ENCODE measurements around the gene ADGRD1. TPM values are rescaled to one million over a fixed set of nuclear protein-coding genes. Genes with fewer than 3 reads are reported as not detected.

The ADGRD1 gene
- total RNA-seq, 2 experiments from 2014 or later, result 0.38 TPM; not detected in 1

DNA sequence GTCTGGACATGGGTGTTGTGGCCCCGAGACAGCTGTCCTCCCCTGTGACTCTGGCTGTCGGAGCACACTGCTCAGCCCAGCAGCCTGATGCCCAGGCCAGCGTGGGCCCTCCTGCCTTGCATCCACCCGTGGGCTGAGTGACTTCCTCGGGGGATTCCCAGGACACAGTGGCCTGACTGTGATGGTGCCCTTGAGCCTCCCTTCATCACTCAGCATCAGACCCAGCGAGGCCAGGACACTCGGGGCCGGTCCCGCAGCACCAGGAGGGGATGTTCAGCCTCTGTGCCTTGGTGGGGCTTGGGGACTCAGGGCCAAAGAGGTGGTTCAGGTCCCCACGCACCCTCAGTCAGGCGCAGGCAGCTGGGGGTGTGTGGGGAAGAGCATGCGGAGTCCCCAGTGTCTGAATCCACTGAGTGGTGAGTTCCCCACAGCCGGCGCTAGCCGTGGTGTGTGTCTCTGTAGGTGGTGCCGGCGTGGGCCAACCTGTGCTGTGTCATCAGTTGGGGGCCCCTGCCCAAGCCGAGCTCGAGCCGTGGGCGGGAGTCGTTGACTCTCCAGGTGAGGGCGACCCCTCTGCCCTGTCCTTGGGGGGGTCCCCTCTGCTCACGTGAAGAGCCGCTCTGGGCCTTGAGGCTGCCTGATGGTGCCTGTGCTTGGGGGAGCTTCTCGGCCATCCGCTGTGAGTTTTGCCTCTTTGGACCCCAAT, 185.8 kb downstream of the ADGRD1 start:
- H3K27me3 Mint-ChIP-seq, result no peaks in the 10 kb centered on the region
- peaks cover 3% of the 10 kb centered on the region for H3K4me1 Mint-ChIP-seq
- no peak for DNase-seq
- no peaks in the 10 kb centered on the region for H3K9me3 Mint-ChIP-seq
- no peak overlapping the region for H3K4me3 Mint-ChIP-seq
- no peak overlapping the region for H3K27ac Mint-ChIP-seq
- no peaks in the 10 kb centered on the region for H3K36me3 Mint-ChIP-seq

DNA sequence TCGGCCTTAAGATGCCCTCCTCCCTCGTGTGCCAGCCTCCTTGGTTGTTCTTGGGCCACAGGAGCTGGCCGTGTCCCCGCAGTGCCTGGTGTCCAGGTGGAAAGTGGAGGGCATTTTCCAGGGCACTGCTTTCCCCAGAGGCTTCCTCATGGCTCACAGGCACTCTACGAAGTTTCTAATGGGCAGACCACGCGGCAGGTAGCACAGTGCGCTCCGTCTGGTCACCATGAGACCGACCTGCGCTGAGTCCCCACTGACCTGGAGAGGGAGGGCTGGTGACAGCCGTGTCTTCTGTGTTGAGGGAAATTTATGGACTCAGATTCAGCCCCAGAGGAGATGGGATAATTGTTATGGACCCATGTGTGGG, 186.3 kb downstream of the ADGRD1 start:
- H3K36me3 Mint-ChIP-seq, result no peaks in the 10 kb centered on the region
- DNase-seq, result no peak
- no peaks in the 10 kb centered on the region for H3K27me3 Mint-ChIP-seq
- peaks cover 3% of the 10 kb centered on the region for H3K4me1 Mint-ChIP-seq
- no peak overlapping the region for H3K27ac Mint-ChIP-seq
- no peak overlapping the region for H3K4me3 Mint-ChIP-seq
- no peaks in the 10 kb centered on the region for H3K9me3 Mint-ChIP-seq

DNA sequence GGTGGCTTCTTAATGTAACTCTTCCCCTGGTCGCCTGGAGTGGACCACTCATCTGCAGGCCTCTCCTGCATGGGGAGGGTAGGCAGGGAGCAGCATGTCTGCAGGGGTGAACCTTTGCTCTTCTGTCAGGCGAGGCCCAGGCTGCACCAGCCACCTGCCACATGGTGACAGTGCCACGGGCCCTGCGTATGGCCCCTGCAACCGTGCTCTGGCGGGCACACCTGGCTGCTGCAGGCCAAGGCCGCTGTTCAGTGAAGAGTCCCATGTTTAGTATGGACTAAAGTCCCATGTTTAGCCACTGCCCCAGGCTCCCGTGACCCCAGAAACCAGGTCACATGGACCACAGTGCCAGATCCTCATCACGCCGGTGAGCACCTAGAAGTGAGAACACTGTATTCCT, 187.0 kb downstream of the ADGRD1 start:
- Mint-ChIP-seq H3K4me3 (no peak overlapping the region), H3K4me1 (peaks cover 3% of the 10 kb centered on the region), H3K9me3 (no peaks in the 10 kb centered on the region), H3K27me3 (no peaks in the 10 kb centered on the region), H3K36me3 (no peaks in the 10 kb centered on the region), H3K27ac (no peak overlapping the region)
- DNase-seq, result no peak

DNA sequence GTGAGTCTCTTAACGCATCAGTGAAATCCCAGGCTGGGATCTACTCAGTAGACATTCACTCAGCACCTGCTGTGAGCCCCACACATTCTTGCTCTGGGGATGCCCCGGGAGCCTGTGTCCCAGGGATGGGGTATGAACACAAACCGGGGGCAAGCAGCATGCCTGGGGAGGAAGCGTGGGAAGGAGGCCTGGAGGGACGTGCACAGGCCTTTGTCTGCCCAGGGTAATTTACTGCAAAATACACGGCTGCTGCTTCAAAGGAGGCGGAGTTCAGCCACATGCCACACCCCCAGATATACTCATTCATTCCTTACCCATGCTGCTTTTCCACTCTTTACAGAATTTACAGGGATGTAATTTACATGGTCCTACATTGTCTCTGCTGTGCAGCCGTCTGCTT, 187.8 kb downstream of the ADGRD1 start:
- Mint-ChIP-seq H3K4me1 (peaks cover 3% of the 10 kb centered on the region), H3K36me3 (no peaks in the 10 kb centered on the region), H3K27ac (no peak overlapping the region), H3K9me3 (no peaks in the 10 kb centered on the region), H3K27me3 (no peaks in the 10 kb centered on the region), H3K4me3 (no peak overlapping the region)
- no peak for DNase-seq

DNA sequence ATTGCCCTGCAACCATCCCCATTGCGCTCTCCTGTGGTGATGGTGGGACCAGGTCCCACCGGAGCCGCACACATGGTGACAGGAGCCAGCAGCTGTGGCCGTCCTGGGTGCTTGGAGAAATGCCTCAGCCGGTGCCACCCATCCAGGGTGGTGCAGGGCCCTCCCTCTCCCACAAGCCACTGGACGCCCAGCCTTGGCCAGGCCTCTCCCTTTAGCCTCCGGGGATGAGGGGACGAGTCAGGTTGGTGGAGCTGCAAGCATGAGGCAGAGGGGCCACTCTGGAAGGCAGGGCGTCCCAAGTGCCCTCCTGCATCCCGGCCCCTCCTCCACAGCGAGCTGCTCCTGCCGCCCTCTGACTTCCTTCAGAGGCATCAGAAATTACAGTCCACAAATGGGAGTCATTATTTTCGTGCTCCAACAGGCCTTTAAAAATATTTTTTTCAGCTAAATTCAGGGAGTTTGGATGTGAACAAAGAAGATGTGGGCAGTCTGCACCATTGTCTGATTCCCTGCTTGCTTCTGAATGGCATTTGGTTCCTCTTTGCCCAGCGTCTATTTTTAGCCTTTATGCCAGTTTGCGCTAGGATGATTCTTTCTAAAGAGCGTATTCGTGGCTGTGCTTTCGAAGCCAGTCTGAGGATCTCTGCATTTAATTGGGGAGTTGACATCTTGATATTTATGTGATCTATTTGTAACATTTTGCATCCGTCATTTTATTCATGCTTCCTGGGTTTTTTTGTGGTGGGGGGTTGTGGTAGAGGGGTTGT, 189.4 kb downstream of the ADGRD1 start:
- no peak for DNase-seq

DNA sequence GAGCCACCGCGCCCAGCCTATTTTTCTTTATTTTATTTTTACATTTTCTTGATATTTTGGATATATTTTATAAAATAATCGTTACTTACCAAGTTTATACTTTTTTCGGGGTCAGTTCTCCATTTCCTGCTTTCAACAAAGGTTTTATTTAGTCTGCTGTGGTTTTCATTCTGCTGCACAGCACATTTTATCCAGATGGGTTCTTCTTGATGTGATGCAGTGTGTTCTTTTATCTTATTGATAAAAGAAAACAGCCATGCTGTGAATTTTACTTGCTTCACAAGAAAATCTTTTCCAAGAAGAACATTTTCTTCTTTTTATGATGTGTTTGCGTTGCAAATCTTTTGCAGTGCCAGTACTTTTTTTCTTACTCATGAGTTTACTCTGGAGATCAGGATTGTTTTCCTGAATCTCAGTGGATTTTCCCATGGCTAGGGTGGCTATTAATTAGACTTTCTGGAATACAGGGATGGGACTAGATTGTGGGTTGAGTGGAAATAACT, 192.5 kb downstream of the ADGRD1 start:
- Mint-ChIP-seq H3K9me3 (peaks cover 2% of the 10 kb centered on the region), H3K27me3 (peaks cover 18% of the 10 kb centered on the region), H3K36me3 (no peaks in the 10 kb centered on the region), H3K4me1 (peaks cover 3% of the 10 kb centered on the region), H3K4me3 (no peak overlapping the region), H3K27ac (no peak overlapping the region)
- no peak for DNase-seq

More for the DNA sequence above, 189.4 kb downstream of the ADGRD1 start:
- Mint-ChIP-seq H3K36me3 (no peaks in the 10 kb centered on the region), H3K9me3 (no peaks in the 10 kb centered on the region), H3K4me1 (peaks cover 3% of the 10 kb centered on the region), H3K27me3 (peaks cover 8% of the 10 kb centered on the region), H3K27ac (no peak overlapping the region), H3K4me3 (no peak overlapping the region)

DNA sequence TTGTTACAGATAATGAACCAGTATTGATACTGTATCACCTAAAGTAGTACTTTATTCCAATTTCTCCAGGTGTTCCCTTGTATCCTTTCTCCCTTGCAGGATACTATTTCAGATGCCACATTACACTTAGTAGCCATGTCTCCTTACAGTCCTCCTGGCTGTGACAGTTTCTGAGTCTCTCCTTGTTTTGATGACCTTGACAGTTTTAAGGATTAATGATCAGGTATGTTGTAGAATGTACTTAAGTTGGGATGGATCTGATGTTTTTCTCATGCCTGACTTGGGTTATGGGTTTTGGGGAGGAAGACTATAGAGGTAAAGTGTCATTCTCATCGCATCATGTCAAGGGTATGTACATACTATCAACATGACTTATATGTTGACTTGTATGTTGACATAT, 193.6 kb downstream of the ADGRD1 start:
- H3K4me3 Mint-ChIP-seq, result no peak overlapping the region
- H3K36me3 Mint-ChIP-seq, result no peaks in the 10 kb centered on the region
- H3K27ac Mint-ChIP-seq, result no peak overlapping the region
- H3K27me3 Mint-ChIP-seq, result peaks cover 18% of the 10 kb centered on the region
- no peak for DNase-seq
- H3K4me1 Mint-ChIP-seq, result peaks cover 3% of the 10 kb centered on the region
- H3K9me3 Mint-ChIP-seq, result peaks cover 2% of the 10 kb centered on the region

DNA sequence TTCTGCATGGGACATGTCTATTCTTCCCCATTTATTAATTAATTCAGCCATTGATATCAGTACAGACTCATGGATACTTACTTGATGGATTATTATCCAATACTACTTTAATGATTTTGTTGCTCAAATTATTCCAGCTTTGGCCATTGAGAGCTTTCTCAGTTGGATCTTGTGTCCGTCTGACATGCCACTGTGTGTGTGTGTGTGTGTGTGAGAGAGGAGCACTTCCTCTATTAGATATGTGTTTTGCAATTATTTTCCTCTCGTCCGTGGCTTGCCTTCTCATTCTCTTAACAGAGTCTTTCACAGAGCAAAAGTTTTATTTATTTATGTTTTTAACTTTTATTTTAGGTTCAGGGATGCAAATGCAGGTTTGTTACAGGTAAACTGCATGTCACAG, 194.2 kb downstream of the ADGRD1 start:
- peaks cover 2% of the 10 kb centered on the region for H3K9me3 Mint-ChIP-seq
- no peaks in the 10 kb centered on the region for H3K36me3 Mint-ChIP-seq
- DNase-seq, result no peak
- no peak overlapping the region for H3K4me3 Mint-ChIP-seq
- peaks cover 3% of the 10 kb centered on the region for H3K4me1 Mint-ChIP-seq
- peaks cover 18% of the 10 kb centered on the region for H3K27me3 Mint-ChIP-seq
- H3K27ac Mint-ChIP-seq, result no peak overlapping the region

DNA sequence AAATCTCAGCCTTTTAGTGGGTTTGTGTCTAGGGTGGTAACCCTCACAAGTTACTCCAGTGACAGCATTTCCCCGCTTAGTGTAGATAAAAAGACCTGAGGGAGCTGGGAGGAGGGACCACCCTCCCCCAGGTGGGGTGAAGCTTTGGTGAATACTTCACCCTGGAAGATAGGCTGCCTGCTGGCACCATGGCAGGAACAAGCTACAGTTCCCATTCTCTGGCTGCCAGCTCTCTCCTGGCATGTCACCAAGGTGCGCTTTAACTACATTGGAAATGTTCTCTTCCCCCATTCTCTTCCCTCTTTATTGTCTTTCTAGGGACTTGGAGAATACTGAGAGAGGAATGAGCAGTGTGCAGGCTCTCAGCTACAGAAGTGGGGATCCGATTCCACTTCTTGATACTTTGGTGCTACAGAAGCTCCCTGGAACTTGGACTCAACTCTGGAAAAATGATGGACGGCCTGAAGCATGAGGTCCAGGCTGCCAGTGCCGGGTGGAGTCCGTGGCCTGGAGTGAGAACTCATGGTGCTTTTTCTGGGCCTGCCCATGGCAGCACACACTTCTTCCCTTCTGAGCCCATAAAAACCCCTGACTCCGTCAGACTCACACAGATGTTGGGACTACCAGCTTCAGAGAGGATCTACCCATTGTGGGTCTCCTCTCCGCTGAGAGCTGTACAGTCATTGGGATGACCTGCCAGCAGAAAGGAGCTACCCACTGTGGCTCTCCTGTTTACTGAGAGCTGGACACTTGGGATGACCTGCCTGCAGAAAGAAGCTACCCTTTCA, 198.0 kb downstream of the ADGRD1 start:
- Mint-ChIP-seq H3K9me3 (peaks cover 2% of the 10 kb centered on the region), H3K36me3 (no peaks in the 10 kb centered on the region), H3K4me1 (no peaks in the 10 kb centered on the region), H3K27me3 (peaks cover 37% of the 10 kb centered on the region), H3K27ac (no peak overlapping the region), H3K4me3 (no peak overlapping the region)
- no peak for DNase-seq

DNA sequence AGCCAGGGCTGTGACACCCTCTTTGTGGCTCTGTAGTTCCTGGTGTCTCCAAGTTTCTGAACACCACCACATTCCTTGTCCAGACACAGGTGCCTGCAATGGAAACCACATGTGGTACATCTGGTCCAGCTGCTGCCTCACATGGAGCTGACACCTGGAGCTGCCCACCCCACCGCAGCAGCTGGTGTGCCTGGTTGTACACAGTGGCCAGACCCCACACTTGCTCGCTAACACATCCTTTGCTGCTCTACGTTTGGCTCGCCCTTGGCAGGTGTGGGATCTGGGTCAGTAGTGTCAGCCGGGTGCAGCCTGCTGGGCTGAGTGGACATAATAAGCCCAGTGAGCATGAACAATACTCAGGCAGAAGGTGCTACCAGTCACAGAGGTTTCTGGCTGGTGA, 198.9 kb downstream of the ADGRD1 start:
- Mint-ChIP-seq H3K9me3 (peaks cover 2% of the 10 kb centered on the region), H3K27ac (no peak overlapping the region), H3K27me3 (peaks cover 33% of the 10 kb centered on the region), H3K4me3 (no peak overlapping the region), H3K4me1 (no peaks in the 10 kb centered on the region), H3K36me3 (no peaks in the 10 kb centered on the region)
- no peak for DNase-seq

DNA sequence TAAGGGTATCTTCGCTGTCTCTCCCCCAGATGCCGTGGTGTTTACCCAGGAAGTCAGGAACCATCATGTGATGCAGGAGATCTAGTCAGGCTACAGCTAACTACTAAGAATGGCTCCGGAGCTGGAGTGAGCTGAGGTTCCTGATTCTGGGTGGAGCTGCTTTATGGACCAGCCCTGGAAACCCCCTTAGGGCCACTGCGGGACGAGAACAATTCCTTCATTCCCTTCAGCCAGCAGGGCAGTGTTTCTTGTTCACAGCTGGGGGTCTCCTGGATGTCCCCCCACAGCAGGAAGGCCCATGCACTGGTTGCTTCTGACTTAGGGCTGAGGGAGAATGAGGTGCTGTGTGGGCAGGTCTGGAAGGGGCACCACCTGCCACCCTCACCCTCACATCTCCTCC, 199.3 kb downstream of the ADGRD1 start:
- Mint-ChIP-seq H3K9me3 (peaks cover 2% of the 10 kb centered on the region), H3K4me1 (no peaks in the 10 kb centered on the region), H3K4me3 (no peak overlapping the region), H3K27ac (no peak overlapping the region), H3K27me3 (peaks cover 29% of the 10 kb centered on the region), H3K36me3 (no peaks in the 10 kb centered on the region)
- DNase-seq, result no peak

DNA sequence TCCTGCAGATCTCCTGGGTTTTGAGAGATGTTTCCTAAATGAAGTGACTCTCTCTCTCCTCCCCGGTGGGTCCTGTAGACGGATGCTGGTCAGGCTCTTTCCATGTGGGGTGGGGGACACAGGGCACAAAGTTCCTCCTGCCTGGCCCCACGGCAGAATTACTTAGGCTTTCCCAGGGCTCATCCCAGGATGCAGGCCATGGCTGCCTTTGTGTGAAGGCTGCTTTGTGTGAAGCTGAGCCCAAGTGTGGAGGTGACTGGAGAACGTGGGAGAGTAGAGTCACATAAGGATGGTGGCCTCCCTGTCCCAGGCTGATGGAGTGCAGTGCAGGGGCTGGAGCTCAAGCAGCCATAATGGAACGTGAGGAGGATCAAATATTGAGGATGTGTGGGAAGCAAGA, 200.2 kb downstream of the ADGRD1 start:
- no peaks in the 10 kb centered on the region for H3K4me1 Mint-ChIP-seq
- H3K9me3 Mint-ChIP-seq, result peaks cover 2% of the 10 kb centered on the region
- no peak for DNase-seq
- H3K36me3 Mint-ChIP-seq, result no peaks in the 10 kb centered on the region
- no peak overlapping the region for H3K27ac Mint-ChIP-seq
- H3K27me3 Mint-ChIP-seq, result peaks cover 26% of the 10 kb centered on the region
- no peak overlapping the region for H3K4me3 Mint-ChIP-seq

DNA sequence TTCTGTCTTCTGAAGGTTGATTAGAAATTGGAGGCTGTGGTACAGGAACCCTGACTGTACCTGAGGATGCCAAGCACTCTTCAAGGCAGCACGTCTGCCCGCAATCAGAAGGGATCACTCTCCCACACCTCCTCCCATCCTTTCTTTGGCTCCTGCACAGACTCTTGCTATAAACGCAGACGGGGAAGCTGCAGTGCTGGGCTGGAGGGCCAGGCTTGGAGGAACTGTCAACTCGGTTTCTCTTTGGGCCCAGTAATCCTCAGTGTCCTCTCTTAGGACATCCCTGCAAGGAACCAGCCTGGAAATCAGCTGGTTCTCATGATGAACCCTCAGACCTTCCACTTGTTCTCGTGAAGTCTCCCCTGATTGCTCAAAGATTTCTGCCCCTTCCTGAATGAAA, 201.4 kb downstream of the ADGRD1 start:
- Mint-ChIP-seq H3K27me3 (peaks cover 26% of the 10 kb centered on the region), H3K4me1 (no peaks in the 10 kb centered on the region), H3K4me3 (no peak overlapping the region), H3K27ac (no peak overlapping the region), H3K9me3 (peaks cover 2% of the 10 kb centered on the region), H3K36me3 (no peaks in the 10 kb centered on the region)
- DNase-seq, result no peak

DNA sequence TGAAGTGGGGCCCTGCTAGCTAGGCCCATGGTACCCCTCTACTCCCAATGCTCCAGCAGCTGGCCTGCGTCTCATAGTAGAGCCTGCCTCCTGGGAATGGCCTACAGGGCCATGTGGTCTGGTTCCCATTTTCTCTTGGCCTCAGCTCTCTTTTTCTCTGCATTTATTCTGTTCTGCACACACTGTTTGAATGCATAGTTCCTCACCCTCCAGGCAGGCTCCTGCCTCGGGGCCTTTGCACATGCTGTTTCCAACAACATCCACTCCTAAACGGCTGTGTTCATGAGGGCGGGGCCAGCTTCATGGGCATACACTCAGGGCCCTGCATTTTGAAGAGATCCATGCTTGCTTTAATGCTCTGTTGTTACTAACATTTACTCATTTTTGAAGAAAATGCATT, 204.0 kb downstream of the ADGRD1 start:
- no peak overlapping the region for H3K27ac Mint-ChIP-seq
- no peaks in the 10 kb centered on the region for H3K4me1 Mint-ChIP-seq
- H3K9me3 Mint-ChIP-seq, result no peaks in the 10 kb centered on the region
- H3K36me3 Mint-ChIP-seq, result no peaks in the 10 kb centered on the region
- no peak overlapping the region for H3K4me3 Mint-ChIP-seq
- H3K27me3 Mint-ChIP-seq, result peaks cover 19% of the 10 kb centered on the region
- no peak for DNase-seq

DNA sequence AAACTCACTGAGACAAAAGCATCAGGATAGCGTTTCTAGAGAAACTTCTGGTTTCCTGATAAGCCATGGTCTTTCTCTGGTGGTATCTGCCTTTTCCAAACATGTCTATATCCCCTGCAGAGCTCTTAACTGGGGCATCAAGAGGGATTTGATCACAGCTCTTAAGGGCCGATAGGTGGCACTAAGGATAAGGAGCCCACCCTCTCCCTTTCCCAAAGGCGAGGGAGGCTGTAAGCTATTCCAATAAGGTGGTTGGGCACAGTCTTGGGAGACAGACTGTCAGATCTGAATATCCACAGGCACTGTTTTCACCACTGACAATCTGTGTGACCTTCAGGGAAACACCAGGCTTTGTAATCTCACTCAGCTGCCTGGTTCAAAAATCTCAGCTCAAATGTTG, 206.0 kb downstream of the ADGRD1 start:
- no peak overlapping the region for H3K27ac Mint-ChIP-seq
- H3K4me1 Mint-ChIP-seq, result no peaks in the 10 kb centered on the region
- H3K9me3 Mint-ChIP-seq, result no peaks in the 10 kb centered on the region
- peaks cover 5% of the 10 kb centered on the region for H3K27me3 Mint-ChIP-seq
- no peak for DNase-seq
- H3K36me3 Mint-ChIP-seq, result no peaks in the 10 kb centered on the region
- no peak overlapping the region for H3K4me3 Mint-ChIP-seq

Measured in activated naive CD8-positive, alpha-beta T cell treated with anti-CD3 and anti-CD28 coated beads for 36 hours (primary cell).